Mesothelial cell of epicardium (in vitro differentiated cells): ENCODE data around the gene TGFBR3. TPM values are rescaled to one million over a fixed set of nuclear protein-coding genes. Genes with fewer than 3 reads are reported as not detected.
"Not testable (repeated sequence)": the region's sequence is repeated elsewhere in the genome, so short reads cannot be mapped to it uniquely, and the experiment has no call there.

Experiments
- DNase-seq, 2 experiments: peaks; one replicate each; pipeline ENCODE4 v3.0.0; 2021; ENCODE audit warnings: low spot score in 2 of 2; ENCODE audit not compliant: unreplicated experiment in 2 of 2
- H3K27ac Mint-ChIP-seq: 2 replicates; pipeline ENCODE4 v1.8.0; 2021; ENCODE audit warnings: mixed read lengths
- H3K27me3 Mint-ChIP-seq: 2 replicates; pipeline ENCODE4 v1.8.0; 2021; ENCODE audit warnings: low read depth, mixed read lengths
- H3K36me3 Mint-ChIP-seq: 2 replicates; pipeline ENCODE4 v1.8.0; 2021; ENCODE audit warnings: mixed read lengths
- H3K4me1 Mint-ChIP-seq: 2 replicates; pipeline ENCODE4 v1.8.0; 2021; ENCODE audit warnings: mixed read lengths
- H3K4me3 Mint-ChIP-seq: 2 replicates; pipeline ENCODE4 v1.8.0; 2021; ENCODE audit warnings: mild to moderate bottlenecking, moderate library complexity, mixed read lengths
- H3K9me3 Mint-ChIP-seq: 2 replicates; pipeline ENCODE4 v1.8.0; 2021; ENCODE audit warnings: mixed read lengths
- CTCF ChIP-seq: fragments of 200-600 bp; sonication (generic); IDR thresholded peaks from one replicate; pipeline ENCODE4 v1.5.0; 2021; ENCODE audit warnings: antibody characterized with exemption; ENCODE audit not compliant: unreplicated experiment
- total RNA-seq: library from RNA; stranded (reverse); gene quantifications from 3 replicates; pipeline ENCODE4 v1.2.1, GENCODE V29; 2021

Gene TGFBR3
- total RNA-seq, 1 donor from 2014 or later = 20.7 TPM

- Mint-ChIP-seq H3K9me3 (peaks cover 11% of the 10 kb centered on the region), H3K4me3 (no peak overlapping the region), H3K36me3 (peaks cover 9% of the 10 kb centered on the region), H3K4me1 (peaks cover 16% of the 10 kb centered on the region), H3K27ac (no peak overlapping the region), H3K27me3 (no peaks in the 10 kb centered on the region)
- no peak for TF ChIP-seq CTCF
- DNase-seq = no peak
These were observed 43.9 kb downstream of the TGFBR3 start for GRCh38 chr1:91842056-91842455.

DNA sequence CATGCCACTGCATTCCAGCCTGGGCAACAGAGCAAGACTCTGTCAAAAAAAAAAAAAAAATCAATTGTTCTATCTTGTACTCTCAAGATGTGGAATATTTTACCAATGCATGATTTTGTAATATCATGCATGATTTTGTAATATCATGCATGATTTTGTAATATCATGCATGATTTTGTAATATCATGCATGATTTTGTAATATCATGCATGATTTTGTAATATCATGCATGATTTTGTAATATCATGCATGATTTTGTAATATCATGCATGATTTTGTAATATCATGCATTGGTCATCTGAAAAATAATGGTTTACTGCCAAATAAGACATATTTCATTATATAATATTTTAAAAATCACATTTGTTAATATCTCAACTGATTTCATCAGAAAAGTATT lies 45.7 kb downstream of the TGFBR3 start:
- peaks cover 11% of the 10 kb centered on the region for H3K9me3 Mint-ChIP-seq
- DNase-seq, H3K27me3 Mint-ChIP-seq, H3K27ac Mint-ChIP-seq, H3K36me3 Mint-ChIP-seq, H3K4me3 Mint-ChIP-seq, H3K4me1 Mint-ChIP-seq: not testable (repeated sequence)

GRCh38 chr1:91836331-91837040 lies 49.5 kb downstream of the TGFBR3 start:
- Mint-ChIP-seq H3K27ac (no peak overlapping the region), H3K36me3 (peaks cover 2% of the 10 kb centered on the region), H3K4me3 (no peak overlapping the region), H3K4me1 (peaks cover 8% of the 10 kb centered on the region), H3K9me3 (no peaks in the 10 kb centered on the region), H3K27me3 (no peaks in the 10 kb centered on the region)
- no peak for TF ChIP-seq CTCF
- no peak for DNase-seq

- Mint-ChIP-seq H3K4me3 (no peak overlapping the region), H3K36me3 (peaks cover 2% of the 10 kb centered on the region), H3K27ac (no peak overlapping the region), H3K27me3 (no peaks in the 10 kb centered on the region), H3K4me1 (peaks cover 20% of the 10 kb centered on the region), H3K9me3 (no peaks in the 10 kb centered on the region)
- no peak for DNase-seq
- no peak for TF ChIP-seq CTCF
These were observed 50.8 kb downstream of the TGFBR3 start for GRCh38 chr1:91835087-91835521.

DNA sequence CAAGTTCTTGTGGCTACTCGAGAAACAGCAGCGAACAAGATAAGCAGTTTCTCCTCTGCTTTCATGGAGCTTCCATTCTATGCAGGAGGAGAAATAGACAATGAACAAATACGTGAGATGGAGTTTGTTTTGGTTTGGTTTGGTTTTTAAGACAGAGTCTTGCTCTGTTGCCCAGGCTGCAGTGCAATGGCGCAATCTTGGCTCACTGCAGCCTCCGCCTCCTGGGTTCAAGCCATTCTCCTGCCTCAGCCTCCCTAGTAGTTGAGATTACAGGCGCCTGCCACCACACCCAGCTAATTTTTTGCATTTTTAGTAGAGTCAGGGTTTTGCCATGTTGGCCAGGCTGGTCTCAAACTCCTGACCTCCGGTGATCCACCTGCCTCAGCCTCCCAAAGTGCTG lies 51.4 kb downstream of the TGFBR3 start:
- not testable (repeated sequence) for H3K4me3 Mint-ChIP-seq, DNase-seq, H3K36me3 Mint-ChIP-seq, H3K9me3 Mint-ChIP-seq, H3K27ac Mint-ChIP-seq, H3K27me3 Mint-ChIP-seq
- peaks cover 21% of the 10 kb centered on the region for H3K4me1 Mint-ChIP-seq

DNA sequence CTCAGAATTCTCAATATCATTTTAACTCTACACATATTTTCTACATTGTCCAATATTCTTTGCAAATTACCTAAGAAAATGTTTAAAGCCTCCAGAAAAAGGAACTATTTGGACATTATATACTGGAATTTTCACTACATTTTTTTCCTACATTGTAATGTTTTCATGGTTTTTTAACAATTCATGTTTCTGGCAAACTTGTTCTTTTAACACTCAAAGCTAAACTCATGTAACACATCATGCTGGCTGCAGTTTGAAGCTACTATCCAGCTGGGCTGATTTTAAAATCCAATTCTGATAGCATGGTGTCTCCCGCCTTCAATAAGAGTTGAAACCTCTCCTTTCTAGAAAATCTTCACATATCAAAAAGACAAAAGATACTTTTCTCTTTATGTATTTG lies 52.0 kb downstream of the TGFBR3 start:
- no peak for DNase-seq
- Mint-ChIP-seq H3K4me1 (peaks cover 21% of the 10 kb centered on the region), H3K27me3 (no peaks in the 10 kb centered on the region), H3K36me3 (peaks cover 2% of the 10 kb centered on the region), H3K4me3 (no peak overlapping the region), H3K9me3 (no peaks in the 10 kb centered on the region), H3K27ac (no peak overlapping the region)
- TF ChIP-seq CTCF = no peak
